Right atrium auricular region (tissue), 2 donors: ENCODE data around the gene LAMC1. TPM values are rescaled to one million over a fixed set of nuclear protein-coding genes. Genes with fewer than 3 reads are reported as not detected.

Experiments
- DNase-seq: peaks from one replicate; pipeline ENCODE4 v3.0.0-alpha.2; 2019; ENCODE audit warnings: low spot score
- H3K27ac ChIP-seq, 2 donors: fragments of 200-600 bp; sonication (generic); 1 replicate in 1 of 2; 2 replicates in 1 of 2; pipeline ENCODE4 v1.5.1; 2016 to 2019
- H3K27me3 ChIP-seq, 2 donors: fragments of 200-600 bp; sonication (generic); one replicate each; pipeline versions ENCODE4 v1.5.1 to v1.6.0; 2017 to 2019
- H3K36me3 ChIP-seq: fragments of 200-600 bp; sonication (generic); one replicate; pipeline ENCODE4 v1.5.1; 2016
- H3K4me1 ChIP-seq, 2 donors: fragments of 200-600 bp; sonication (generic); one replicate each; pipeline versions ENCODE4 v1.5.1 to v1.6.0; 2017 to 2019
- H3K4me3 ChIP-seq, 2 donors: fragments of 200-600 bp; sonication (generic); 1 replicate in 1 of 2; 2 replicates in 1 of 2; pipeline ENCODE4 v1.5.1; 2017 to 2019; ENCODE audit warnings: mild to moderate bottlenecking in 1 of 2, moderate library complexity in 1 of 2
- H3K9me3 ChIP-seq, 2 donors: fragments of 200-600 bp; sonication (generic); one replicate each; pipeline ENCODE4 v1.5.1; 2019
- CTCF ChIP-seq, 2 donors: fragments of 200-600 bp; sonication (generic); IDR thresholded peaks; one replicate each; pipeline ENCODE4 v1.5.1; 2019; ENCODE audit warnings: antibody characterized with exemption in 2 of 2
- total RNA-seq, 2 donors: library from RNA; depleted of rRNA; stranded (reverse); fragments of >200 nt; gene quantifications; one replicate each; pipeline ENCODE4 v1.1.0, GENCODE V29; 2016

The LAMC1 gene
- total RNA-seq, 2 donors from 2014 or later: 154 to 159 TPM

- Histone ChIP-seq H3K27ac (no peak overlapping the region), H3K36me3 (peaks cover 94% of the 10 kb centered on the region)
Observed at GRCh38 chr1:183124259-183124658, 101.0 kb downstream of the LAMC1 start.

GRCh38 chr1:183125279-183125999 is 102.2 kb downstream of the LAMC1 start:
- no peaks in the 10 kb centered on the region for H3K27me3 ChIP-seq
- H3K27ac ChIP-seq: no peak overlapping the region
- DNase-seq: no peak
- no peak overlapping the region for H3K4me3 ChIP-seq
- no peak for TF ChIP-seq CTCF (IDR thresholded peaks at IDR 0.05)
- no peaks in the 10 kb centered on the region for H3K9me3 ChIP-seq
- H3K36me3 ChIP-seq: peaks cover 90% of the 10 kb centered on the region
- no peaks in the 10 kb centered on the region for H3K4me1 ChIP-seq

More at GRCh38 chr1:183124259-183124658, 101.0 kb downstream of the LAMC1 start:
- no peaks in the 10 kb centered on the region for H3K9me3 ChIP-seq
- DNase-seq: no peak
- H3K4me1 ChIP-seq: no peaks in the 10 kb centered on the region
- H3K27me3 ChIP-seq: no peaks in the 10 kb centered on the region
- H3K4me3 ChIP-seq: no peak overlapping the region
- TF ChIP-seq CTCF (IDR thresholded peaks at IDR 0.05): no peak

GRCh38 chr1:183126000-183126366 is 102.8 kb downstream of the LAMC1 start:
- H3K27ac ChIP-seq: no peak overlapping the region
- H3K27me3 ChIP-seq: no peaks in the 10 kb centered on the region
- peaks cover 89% of the 10 kb centered on the region for H3K36me3 ChIP-seq
- no peaks in the 10 kb centered on the region for H3K4me1 ChIP-seq
- no peak overlapping the region for H3K4me3 ChIP-seq
- H3K9me3 ChIP-seq: no peaks in the 10 kb centered on the region
- DNase-seq: no peak
- no peak for TF ChIP-seq CTCF (IDR thresholded peaks at IDR 0.05)

- no peaks in the 10 kb centered on the region for H3K27me3 ChIP-seq
- H3K4me1 ChIP-seq: no peaks in the 10 kb centered on the region
- H3K4me3 ChIP-seq: no peak overlapping the region
- H3K9me3 ChIP-seq: no peaks in the 10 kb centered on the region
- peak overlapping the region in 1 of 2 donors; percentile 9 for H3K27ac ChIP-seq
- DNase-seq: no peak
- no peak for TF ChIP-seq CTCF (IDR thresholded peaks at IDR 0.05)
- peaks cover 88% of the 10 kb centered on the region for H3K36me3 ChIP-seq
Observed at GRCh38 chr1:183126528-183126927, 103.3 kb downstream of the LAMC1 start.

GRCh38 chr1:183129921-183130690 is 106.9 kb downstream of the LAMC1 start:
- H3K27me3 ChIP-seq: no peaks in the 10 kb centered on the region
- no peaks in the 10 kb centered on the region for H3K9me3 ChIP-seq
- peaks cover 88% of the 10 kb centered on the region for H3K36me3 ChIP-seq
- no peak overlapping the region for H3K27ac ChIP-seq
- no peak for TF ChIP-seq CTCF (IDR thresholded peaks at IDR 0.05)
- no peak overlapping the region for H3K4me3 ChIP-seq
- H3K4me1 ChIP-seq: no peaks in the 10 kb centered on the region
- no peak for DNase-seq
